Measurements from ENCODE around the gene KRTAP4-3. TPM values are rescaled to one million over a fixed set of nuclear protein-coding genes. Genes with fewer than 3 reads are reported as not detected.
"Not testable (repeated sequence)": the region's sequence is repeated elsewhere in the genome, so short reads cannot be mapped to it uniquely, and the experiment has no call there.

KRTAP4-3 gene
- total and polyA plus RNA-seq, 2 donors = not detected

DNA sequence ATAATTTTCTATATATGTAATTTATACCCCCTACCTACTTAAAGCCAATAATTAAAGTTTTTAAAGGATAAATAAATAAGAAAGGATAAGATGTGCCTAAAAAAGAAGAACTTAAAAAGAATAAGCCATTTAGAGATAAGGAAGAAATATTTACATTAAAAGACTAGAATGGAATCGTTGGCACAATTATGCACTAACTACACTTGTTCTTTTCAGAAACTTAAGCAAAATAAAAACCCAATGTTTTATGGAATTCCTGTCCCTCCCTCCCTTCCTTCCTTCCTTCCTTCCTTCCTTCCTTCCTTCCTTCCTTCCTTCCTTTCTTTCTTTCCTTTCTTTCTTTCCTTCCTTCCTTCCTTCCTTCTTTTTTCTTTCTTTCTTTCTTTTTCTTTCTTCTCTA is 23.2 kb downstream of the KRTAP4-3 start:
- Histone ChIP-seq H3K27me3 (ENCODE audit: control insufficient read depth in 2 of 2, insufficient read depth in 1 of 2, low read length in 1 of 2) (no peaks in the 10 kb centered on the region), H3K27ac (ENCODE audit: low read depth in 1 of 2, low read length in 1 of 2) (no peak overlapping the region), H3K4me1 (ENCODE audit: control insufficient read depth in 2 of 2, insufficient read depth in 2 of 2, low read length in 2 of 2) (no peaks in the 10 kb centered on the region), H3K9me3 (ENCODE audit: control insufficient read depth in 2 of 2, insufficient read depth in 1 of 2, low read length in 1 of 2) (peaks cover 2 to 5% of the 10 kb centered on the region in 2 donors), H3K4me3 (ENCODE audit: low read length in 2 of 2) (no peak overlapping the region), H3K36me3 (ENCODE audit: control insufficient read depth in 2 of 2, insufficient read depth in 2 of 2, low read length in 1 of 2) (no peaks in the 10 kb centered on the region)
- no peak for DNase-seq (ENCODE audit: low read depth in 6 of 9, low spot score in 9 of 9)
- 97% methylated on average over 1 of the region's 1 CpG for WGBS

DNA sequence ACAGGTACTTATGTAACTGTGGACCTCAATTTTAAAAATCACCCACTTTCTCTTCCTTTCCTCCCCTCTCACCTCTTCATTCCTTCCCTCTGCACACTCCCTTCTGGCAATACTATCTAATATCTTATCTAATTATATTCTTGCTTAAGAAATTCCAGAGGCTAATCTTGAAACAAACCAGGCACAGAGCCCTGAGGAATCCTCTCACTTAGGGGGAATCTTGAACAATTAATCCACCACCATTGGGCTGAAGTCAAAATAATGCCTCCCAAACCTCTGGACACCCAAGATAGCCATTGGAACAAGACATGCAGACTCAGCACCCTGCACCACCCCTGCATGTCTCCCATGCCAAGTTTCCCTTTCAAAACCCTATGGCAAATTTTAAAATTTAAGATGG is 26.7 kb downstream of the KRTAP4-3 start:
- no peaks in the 10 kb centered on the region for H3K36me3 ChIP-seq (ENCODE audit: control insufficient read depth in 2 of 2, insufficient read depth in 2 of 2, low read length in 1 of 2)
- H3K4me3 ChIP-seq (ENCODE audit: low read length in 2 of 2) = no peak overlapping the region
- no peak overlapping the region for H3K27ac ChIP-seq (ENCODE audit: low read depth in 1 of 2, low read length in 1 of 2)
- H3K9me3 ChIP-seq (ENCODE audit: control insufficient read depth in 2 of 2, insufficient read depth in 1 of 2, low read length in 1 of 2) = peaks cover 2 to 8% of the 10 kb centered on the region in 2 donors
- H3K27me3 ChIP-seq (ENCODE audit: control insufficient read depth in 2 of 2, insufficient read depth in 1 of 2, low read length in 1 of 2) = no peaks in the 10 kb centered on the region
- DNase-seq (ENCODE audit: low read depth in 6 of 9, low spot score in 9 of 9) = no peak
- H3K4me1 ChIP-seq (ENCODE audit: control insufficient read depth in 2 of 2, insufficient read depth in 2 of 2, low read length in 2 of 2) = no peaks in the 10 kb centered on the region

DNA sequence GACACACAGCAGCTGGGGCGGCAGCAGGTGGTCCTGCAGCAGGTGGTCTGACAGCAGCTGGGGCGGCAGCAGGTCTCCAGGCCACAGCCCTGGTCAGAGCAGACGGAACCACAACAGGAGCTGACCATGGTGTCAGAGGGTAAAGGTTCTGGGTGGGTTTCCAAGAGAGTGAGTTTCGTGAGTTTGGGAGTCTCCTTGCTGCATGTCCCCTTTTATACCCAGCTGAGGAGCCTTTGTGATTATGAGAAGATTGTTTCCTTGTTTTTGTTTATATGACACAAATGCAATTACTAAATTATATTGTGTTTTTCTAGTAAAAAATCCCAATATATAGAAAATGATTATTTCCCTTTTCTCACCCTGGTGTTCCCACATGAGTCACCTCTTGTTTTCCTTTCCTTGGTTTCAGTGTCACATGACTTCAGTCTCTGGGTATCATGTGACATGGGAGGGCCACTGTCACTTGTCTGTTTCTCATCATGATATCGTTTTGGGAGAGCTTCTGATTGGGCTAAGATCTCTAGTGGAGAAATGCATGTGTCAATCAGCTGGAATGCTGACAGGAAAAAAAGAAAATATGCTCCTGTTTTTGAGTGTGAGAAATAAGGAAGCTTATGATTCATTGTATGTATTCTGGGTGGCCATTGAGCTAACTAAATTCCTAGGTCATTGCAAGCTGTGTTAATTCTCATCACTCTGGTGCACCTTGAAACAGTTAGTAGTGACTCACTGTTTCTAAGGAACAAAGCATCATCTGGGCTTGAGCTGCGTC is 27.5 kb downstream of the KRTAP4-3 start, which contains the start of gene KRTAP4-6:
KRTAP4-6 (minus strand) TSS at position 185 of the 772 bp plus-strand sequence; CDS start at position 128, 57 bp downstream.
- H3K9me3 ChIP-seq (ENCODE audit: control insufficient read depth in 2 of 2, insufficient read depth in 1 of 2, low read length in 1 of 2) = peaks cover 2 to 8% of the 10 kb centered on the region in 2 donors
- H3K27me3 ChIP-seq (ENCODE audit: control insufficient read depth in 2 of 2, insufficient read depth in 1 of 2, low read length in 1 of 2) = no peaks in the 10 kb centered on the region
- no peak for DNase-seq (ENCODE audit: low read depth in 6 of 9, low spot score in 9 of 9)
- WGBS = 92% methylated on average over 6 of the region's 6 CpGs
- H3K4me3 ChIP-seq (ENCODE audit: low read length in 2 of 2) = no peak within 1 kb of the TSS
- H3K36me3 ChIP-seq (ENCODE audit: control insufficient read depth in 2 of 2, insufficient read depth in 2 of 2, low read length in 1 of 2) = no peaks in the 10 kb centered on the region
- H3K27ac ChIP-seq (ENCODE audit: low read depth in 1 of 2, low read length in 1 of 2) = no peak within 1 kb of the TSS
- no peaks in the 10 kb centered on the region for H3K4me1 ChIP-seq (ENCODE audit: control insufficient read depth in 2 of 2, insufficient read depth in 2 of 2, low read length in 2 of 2)

DNA sequence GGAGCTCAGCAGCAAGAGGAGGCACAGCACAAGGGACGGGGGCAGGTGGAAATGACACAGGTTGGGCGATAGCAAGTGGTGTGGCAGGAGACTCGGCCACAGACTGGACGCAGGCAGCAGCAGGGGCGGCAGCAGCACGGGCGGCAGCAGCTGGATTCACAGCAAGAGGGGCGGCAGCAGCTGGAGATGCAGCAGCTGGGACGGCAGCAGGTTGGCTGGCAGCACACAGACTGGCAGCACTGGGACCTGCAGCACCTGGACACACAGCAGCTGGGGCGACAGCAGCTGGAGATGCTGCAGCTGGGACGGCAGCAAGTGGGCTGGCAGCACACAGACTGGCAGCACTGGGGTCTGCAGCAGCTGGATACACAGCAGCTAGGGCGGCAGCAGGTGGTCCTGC is 28.2 kb downstream of the KRTAP4-3 start:
- not testable (repeated sequence) for H3K27ac ChIP-seq (ENCODE audit: low read depth in 1 of 2, low read length in 1 of 2); H3K4me1 ChIP-seq (ENCODE audit: control insufficient read depth in 2 of 2, insufficient read depth in 2 of 2, low read length in 2 of 2); H3K4me3 ChIP-seq (ENCODE audit: low read length in 2 of 2); H3K9me3 ChIP-seq (ENCODE audit: control insufficient read depth in 2 of 2, insufficient read depth in 1 of 2, low read length in 1 of 2); H3K36me3 ChIP-seq (ENCODE audit: control insufficient read depth in 2 of 2, insufficient read depth in 2 of 2, low read length in 1 of 2); H3K27me3 ChIP-seq (ENCODE audit: control insufficient read depth in 2 of 2, insufficient read depth in 1 of 2, low read length in 1 of 2); DNase-seq (ENCODE audit: low read depth in 6 of 9, low spot score in 9 of 9)
- WGBS = 94% methylated on average over 12 of the region's 12 CpGs

DNA sequence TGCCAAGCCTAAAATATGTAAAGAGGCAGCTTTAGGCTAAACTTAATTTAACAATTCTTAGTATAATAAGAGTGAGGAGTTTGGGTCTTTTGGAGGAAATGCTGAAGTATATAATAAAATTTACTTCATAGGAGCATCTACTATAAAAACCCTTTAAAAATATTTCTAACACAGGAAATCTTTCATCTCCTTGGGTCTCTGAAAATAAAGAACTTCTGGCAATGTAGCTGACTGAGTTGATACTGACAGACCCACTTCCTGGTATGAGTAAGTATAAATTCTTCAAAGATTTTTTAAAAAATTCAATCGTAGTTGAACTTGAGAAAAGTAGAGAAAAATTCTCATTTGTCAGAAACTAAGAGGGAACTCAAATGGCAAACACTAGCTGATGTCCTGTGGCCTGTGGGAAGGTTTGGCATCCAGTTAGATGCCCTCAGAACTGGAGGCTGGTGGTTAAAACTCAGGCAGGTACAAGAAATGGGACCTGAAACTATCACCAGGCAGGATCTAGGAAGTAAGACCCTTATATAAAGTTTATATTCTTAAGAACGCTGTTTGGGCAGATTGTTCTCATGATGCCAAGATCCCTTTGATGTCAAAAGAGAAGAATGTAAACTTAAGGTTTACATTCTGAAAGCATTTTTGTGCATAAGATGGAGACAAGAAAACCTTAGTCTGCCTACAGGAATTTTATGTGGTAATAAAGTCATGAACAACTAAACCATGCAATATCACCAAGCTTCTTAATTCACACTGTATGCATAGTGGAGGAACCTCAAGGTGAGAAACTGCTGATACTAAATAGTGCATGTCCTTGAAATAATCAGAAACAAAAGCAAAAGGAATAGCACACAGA is 33.9 kb downstream of the KRTAP4-3 start:
- no peaks in the 10 kb centered on the region for H3K27me3 ChIP-seq (ENCODE audit: control insufficient read depth in 2 of 2, insufficient read depth in 1 of 2, low read length in 1 of 2)
- no peaks in the 10 kb centered on the region for H3K9me3 ChIP-seq (ENCODE audit: control insufficient read depth in 2 of 2, insufficient read depth in 1 of 2, low read length in 1 of 2)
- H3K36me3 ChIP-seq (ENCODE audit: control insufficient read depth in 2 of 2, insufficient read depth in 2 of 2, low read length in 1 of 2) = no peaks in the 10 kb centered on the region
- no peak for DNase-seq (ENCODE audit: low read depth in 6 of 9, low spot score in 9 of 9)
- WGBS = 41% methylated on average over 2 of the region's 2 CpGs
- no peaks in the 10 kb centered on the region for H3K4me1 ChIP-seq (ENCODE audit: control insufficient read depth in 2 of 2, insufficient read depth in 2 of 2, low read length in 2 of 2)
- H3K4me3 ChIP-seq (ENCODE audit: low read length in 2 of 2) = no peak overlapping the region
- no peak overlapping the region for H3K27ac ChIP-seq (ENCODE audit: low read depth in 1 of 2, low read length in 1 of 2)

DNA sequence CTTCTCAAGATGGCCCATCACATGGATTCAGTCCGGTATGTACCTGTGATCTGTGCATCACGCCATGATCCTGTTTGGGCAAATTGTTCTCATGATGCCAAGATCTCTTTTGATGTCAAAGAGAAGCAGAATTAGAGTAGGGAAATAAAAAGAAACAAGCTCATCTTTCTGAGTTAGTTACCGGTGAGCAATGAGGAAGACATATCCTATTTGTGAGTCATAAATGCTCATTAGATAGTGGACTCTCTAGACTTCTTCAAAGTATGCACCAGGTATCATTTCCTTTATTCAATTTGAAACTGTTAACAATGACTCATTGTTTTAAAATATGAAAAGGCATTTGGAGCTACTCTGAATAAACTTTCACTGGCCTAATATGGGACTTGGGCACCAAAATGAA is 36.0 kb downstream of the KRTAP4-3 start:
- Histone ChIP-seq H3K27ac (ENCODE audit: low read depth in 1 of 2, low read length in 1 of 2) (no peak overlapping the region), H3K27me3 (ENCODE audit: control insufficient read depth in 2 of 2, insufficient read depth in 1 of 2, low read length in 1 of 2) (no peaks in the 10 kb centered on the region), H3K4me3 (ENCODE audit: low read length in 2 of 2) (no peak overlapping the region), H3K4me1 (ENCODE audit: control insufficient read depth in 2 of 2, insufficient read depth in 2 of 2, low read length in 2 of 2) (no peaks in the 10 kb centered on the region), H3K9me3 (ENCODE audit: control insufficient read depth in 2 of 2, insufficient read depth in 1 of 2, low read length in 1 of 2) (no peaks in the 10 kb centered on the region), H3K36me3 (ENCODE audit: control insufficient read depth in 2 of 2, insufficient read depth in 2 of 2, low read length in 1 of 2) (no peaks in the 10 kb centered on the region)
- DNase-seq (ENCODE audit: low read depth in 6 of 9, low spot score in 9 of 9) = no peak
- WGBS = 93% methylated on average over 3 of the region's 3 CpGs

DNA sequence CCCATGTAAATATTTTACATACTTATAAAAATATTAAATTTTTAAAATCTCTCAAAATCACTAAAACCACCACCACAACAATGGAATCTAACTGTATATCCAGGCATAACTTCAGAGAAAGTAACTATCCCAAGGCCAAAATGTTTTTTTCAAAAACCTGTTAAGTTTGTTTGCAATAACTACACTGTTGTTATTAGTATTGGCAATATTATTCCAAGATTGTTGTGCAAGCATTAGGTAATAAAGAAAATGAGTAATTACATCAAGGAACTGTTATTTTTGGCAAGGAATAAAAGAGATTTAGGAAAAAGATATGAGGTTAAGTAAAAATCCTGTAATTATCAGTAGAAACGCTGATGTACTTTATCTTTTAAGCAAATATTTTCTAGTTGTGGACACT is 40.6 kb downstream of the KRTAP4-3 start:
- H3K4me1 ChIP-seq (ENCODE audit: control insufficient read depth in 2 of 2, insufficient read depth in 2 of 2, low read length in 2 of 2) = no peaks in the 10 kb centered on the region
- WGBS = 97% methylated on average over 1 of the region's 1 CpG
- H3K36me3 ChIP-seq (ENCODE audit: control insufficient read depth in 2 of 2, insufficient read depth in 2 of 2, low read length in 1 of 2) = no peaks in the 10 kb centered on the region
- H3K9me3 ChIP-seq (ENCODE audit: control insufficient read depth in 2 of 2, insufficient read depth in 1 of 2, low read length in 1 of 2) = no peaks in the 10 kb centered on the region
- no peak overlapping the region for H3K4me3 ChIP-seq (ENCODE audit: low read length in 2 of 2)
- H3K27me3 ChIP-seq (ENCODE audit: control insufficient read depth in 2 of 2, insufficient read depth in 1 of 2, low read length in 1 of 2) = no peaks in the 10 kb centered on the region
- no peak for DNase-seq (ENCODE audit: low read depth in 6 of 9, low spot score in 9 of 9)
- no peak overlapping the region for H3K27ac ChIP-seq (ENCODE audit: low read depth in 1 of 2, low read length in 1 of 2)

DNA sequence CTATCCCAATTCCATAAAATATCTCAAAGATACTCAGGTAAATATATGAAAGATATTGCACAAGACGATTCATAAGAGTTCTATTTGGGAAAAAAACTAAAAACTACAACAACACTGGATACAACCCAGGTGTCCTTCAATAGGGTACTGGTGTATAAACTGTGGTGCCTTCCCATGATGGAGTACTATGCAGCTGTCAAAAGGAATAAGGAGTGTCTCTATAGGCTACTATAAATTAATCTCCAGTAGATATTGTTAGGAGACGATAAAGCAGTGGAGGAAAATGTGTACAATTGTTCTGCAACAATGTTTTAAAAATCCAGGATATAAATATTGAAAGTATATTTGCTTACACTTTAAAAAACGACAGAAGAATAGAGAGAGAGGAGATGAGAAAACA is 41.6 kb downstream of the KRTAP4-3 start:
- Histone ChIP-seq H3K36me3 (ENCODE audit: control insufficient read depth in 2 of 2, insufficient read depth in 2 of 2, low read length in 1 of 2) (no peaks in the 10 kb centered on the region), H3K27ac (ENCODE audit: low read depth in 1 of 2, low read length in 1 of 2) (no peak overlapping the region), H3K9me3 (ENCODE audit: control insufficient read depth in 2 of 2, insufficient read depth in 1 of 2, low read length in 1 of 2) (no peaks in the 10 kb centered on the region), H3K4me1 (ENCODE audit: control insufficient read depth in 2 of 2, insufficient read depth in 2 of 2, low read length in 2 of 2) (no peaks in the 10 kb centered on the region), H3K4me3 (ENCODE audit: low read length in 2 of 2) (no peak overlapping the region), H3K27me3 (ENCODE audit: control insufficient read depth in 2 of 2, insufficient read depth in 1 of 2, low read length in 1 of 2) (no peaks in the 10 kb centered on the region)
- no peak for DNase-seq (ENCODE audit: low read depth in 6 of 9, low spot score in 9 of 9)
- 95% methylated on average over 3 of the region's 3 CpGs for WGBS

DNA sequence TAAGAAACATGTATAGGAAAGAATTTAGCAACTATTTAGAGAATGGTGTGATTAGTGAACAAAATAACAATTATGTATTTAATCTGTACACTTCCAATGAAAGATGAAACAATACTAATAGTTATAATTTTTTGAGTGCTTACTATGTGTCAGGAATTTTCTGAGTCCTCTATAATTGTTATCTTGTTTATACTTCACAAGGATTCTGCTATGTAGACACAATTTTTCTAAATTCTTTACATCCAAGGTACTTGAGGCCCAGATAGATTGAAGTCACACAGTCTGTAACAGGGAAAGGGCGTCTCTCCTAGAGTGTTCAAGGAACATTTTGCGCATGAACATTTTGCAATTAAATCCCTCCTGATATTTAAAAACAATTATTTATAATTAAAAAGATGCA is 43.0 kb downstream of the KRTAP4-3 start:
- Histone ChIP-seq H3K4me1 (ENCODE audit: control insufficient read depth in 2 of 2, insufficient read depth in 2 of 2, low read length in 2 of 2) (no peaks in the 10 kb centered on the region), H3K9me3 (ENCODE audit: control insufficient read depth in 2 of 2, insufficient read depth in 1 of 2, low read length in 1 of 2) (no peaks in the 10 kb centered on the region), H3K27ac (ENCODE audit: low read depth in 1 of 2, low read length in 1 of 2) (no peak overlapping the region), H3K36me3 (ENCODE audit: control insufficient read depth in 2 of 2, insufficient read depth in 2 of 2, low read length in 1 of 2) (no peaks in the 10 kb centered on the region), H3K27me3 (ENCODE audit: control insufficient read depth in 2 of 2, insufficient read depth in 1 of 2, low read length in 1 of 2) (no peaks in the 10 kb centered on the region), H3K4me3 (ENCODE audit: low read length in 2 of 2) (no peak overlapping the region)
- WGBS = 96% methylated on average over 2 of the region's 2 CpGs
- DNase-seq (ENCODE audit: low read depth in 6 of 9, low spot score in 9 of 9) = no peak
